Measurements from ENCODE around the gene INAFM2. TPM values are rescaled to one million over a fixed set of nuclear protein-coding genes. Genes with fewer than 3 reads are reported as not detected.

Gene INAFM2
- polyA plus RNA-seq, 4 donors: 13.1 to 22.2 (median 18.3) TPM

GRCh38 chr15:40340740-40341400 lies 17.4 kb downstream of the INAFM2 start, which contains the start of gene CCDC9B:
CCDC9B (minus strand) TSS chr15:40340939; CDS start chr15:40340819, 120 bp downstream.
- DNase-seq (ENCODE audit: low read depth in 4 of 4, low spot score in 3 of 4): no peak

- DNase-seq (ENCODE audit: low read depth in 4 of 4, low spot score in 3 of 4): no peak
Observed at GRCh38 chr15:40342416-40343320, 19.2 kb downstream of the INAFM2 start.

- DNase-seq (ENCODE audit: low read depth in 4 of 4, low spot score in 3 of 4): no peak
Observed at GRCh38 chr15:40343512-40343911, 20.0 kb downstream of the INAFM2 start.

GRCh38 chr15:40344217-40344616 lies 20.7 kb downstream of the INAFM2 start:
- no peak for DNase-seq (ENCODE audit: low read depth in 4 of 4, low spot score in 3 of 4)

- no peak for DNase-seq (ENCODE audit: low read depth in 4 of 4, low spot score in 3 of 4)
Observed at GRCh38 chr15:40344631-40345120, 21.2 kb downstream of the INAFM2 start.

GRCh38 chr15:40345225-40345866 lies 21.9 kb downstream of the INAFM2 start:
- DNase-seq (ENCODE audit: low read depth in 4 of 4, low spot score in 3 of 4): no peak

GRCh38 chr15:40345867-40346578 lies 22.5 kb downstream of the INAFM2 start:
- DNase-seq (ENCODE audit: low read depth in 4 of 4, low spot score in 3 of 4): no peak

- DNase-seq (ENCODE audit: low read depth in 4 of 4, low spot score in 3 of 4): no peak
Observed at GRCh38 chr15:40346579-40347558, 23.4 kb downstream of the INAFM2 start.

- DNase-seq (ENCODE audit: low read depth in 4 of 4, low spot score in 3 of 4): no peak
Observed at GRCh38 chr15:40347559-40348473, 24.3 kb downstream of the INAFM2 start.

GRCh38 chr15:40348474-40348870 lies 25.0 kb downstream of the INAFM2 start:
- no peak for DNase-seq (ENCODE audit: low read depth in 4 of 4, low spot score in 3 of 4)

GRCh38 chr15:40349163-40349562 lies 25.7 kb downstream of the INAFM2 start:
- no peak for DNase-seq (ENCODE audit: low read depth in 4 of 4, low spot score in 3 of 4)

- no peak for DNase-seq (ENCODE audit: low read depth in 4 of 4, low spot score in 3 of 4)
Observed at GRCh38 chr15:40352281-40352901, 28.9 kb downstream of the INAFM2 start.

- no peak for DNase-seq (ENCODE audit: low read depth in 4 of 4, low spot score in 3 of 4)
Observed at GRCh38 chr15:40353697-40354096, 30.2 kb downstream of the INAFM2 start.

- DNase-seq (ENCODE audit: low read depth in 4 of 4, low spot score in 3 of 4): no peak
Observed at GRCh38 chr15:40354408-40355171, 31.1 kb downstream of the INAFM2 start.

GRCh38 chr15:40355976-40356585 lies 32.6 kb downstream of the INAFM2 start:
- no peak for DNase-seq (ENCODE audit: low read depth in 4 of 4, low spot score in 3 of 4)

- no peak for DNase-seq (ENCODE audit: low read depth in 4 of 4, low spot score in 3 of 4)
Observed at GRCh38 chr15:40357246-40357645, 33.8 kb downstream of the INAFM2 start.

Measured in left renal pelvis (tissue), 4 donors.